GM12801 (cell line): Measurements from ENCODE around the gene C9orf50.

ENCODE experiments used
- TF ChIP-seq, protein P1 (sequence below): IDR thresholded peaks from one replicate; pipeline ENCODE4 v1.5.1; 2011; ENCODE audit warnings: control low read depth; ENCODE audit not compliant: insufficient read length; ENCODE audit errors: extremely low read depth

The C9orf50 gene

DNA sequence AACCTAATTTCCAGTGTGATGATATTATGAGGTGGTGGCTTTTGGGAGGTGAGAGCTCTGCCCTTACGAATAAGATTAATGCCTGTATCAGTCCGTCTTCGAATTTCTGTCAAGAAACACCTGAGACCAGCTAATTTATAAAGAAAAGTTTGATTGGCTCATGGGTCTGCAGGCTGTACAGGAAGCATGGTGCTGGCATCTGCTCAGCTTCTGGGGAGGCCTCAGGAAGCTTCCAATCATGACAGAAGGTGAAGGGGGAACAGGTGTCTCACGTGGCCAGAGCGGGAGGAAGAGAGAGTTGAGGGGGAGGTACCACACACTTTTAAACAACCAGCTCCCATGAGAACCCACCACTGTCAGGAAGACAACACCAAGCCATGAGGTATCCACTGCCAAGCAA is 46.9 kb downstream of the C9orf50 start:
- TF ChIP-seq, protein P1, sequence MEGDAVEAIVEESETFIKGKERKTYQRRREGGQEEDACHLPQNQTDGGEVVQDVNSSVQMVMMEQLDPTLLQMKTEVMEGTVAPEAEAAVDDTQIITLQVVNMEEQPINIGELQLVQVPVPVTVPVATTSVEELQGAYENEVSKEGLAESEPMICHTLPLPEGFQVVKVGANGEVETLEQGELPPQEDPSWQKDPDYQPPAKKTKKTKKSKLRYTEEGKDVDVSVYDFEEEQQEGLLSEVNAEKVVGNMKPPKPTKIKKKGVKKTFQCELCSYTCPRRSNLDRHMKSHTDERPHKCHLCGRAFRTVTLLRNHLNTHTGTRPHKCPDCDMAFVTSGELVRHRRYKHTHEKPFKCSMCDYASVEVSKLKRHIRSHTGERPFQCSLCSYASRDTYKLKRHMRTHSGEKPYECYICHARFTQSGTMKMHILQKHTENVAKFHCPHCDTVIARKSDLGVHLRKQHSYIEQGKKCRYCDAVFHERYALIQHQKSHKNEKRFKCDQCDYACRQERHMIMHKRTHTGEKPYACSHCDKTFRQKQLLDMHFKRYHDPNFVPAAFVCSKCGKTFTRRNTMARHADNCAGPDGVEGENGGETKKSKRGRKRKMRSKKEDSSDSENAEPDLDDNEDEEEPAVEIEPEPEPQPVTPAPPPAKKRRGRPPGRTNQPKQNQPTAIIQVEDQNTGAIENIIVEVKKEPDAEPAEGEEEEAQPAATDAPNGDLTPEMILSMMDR = no peak

- TF ChIP-seq, protein P1 = no peak
Measured at GRCh38 chr9:129572517-129572916, 48.4 kb downstream of the C9orf50 start.

DNA sequence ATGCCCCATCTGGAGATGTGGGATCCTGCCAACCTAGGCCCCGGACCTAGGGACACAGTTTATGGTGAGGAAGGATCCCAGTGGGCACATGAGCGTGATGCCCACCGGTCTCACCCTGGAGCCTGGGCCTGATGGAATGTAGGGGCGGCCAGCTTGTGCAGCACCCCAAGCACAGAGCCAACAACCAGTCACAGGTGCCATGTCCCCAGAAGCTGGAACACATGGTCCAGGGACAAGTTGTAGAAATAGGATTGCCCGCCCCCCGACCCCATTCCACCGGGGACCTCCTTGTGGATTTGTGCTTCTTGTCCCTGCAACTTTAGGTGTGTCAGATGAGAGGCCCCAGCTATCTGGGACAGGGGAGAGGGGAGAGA is 48.9 kb downstream of the C9orf50 start:
- TF ChIP-seq, protein P1 = no peak

GRCh38 chr9:129571298-129572051 is 49.4 kb downstream of the C9orf50 start:
- TF ChIP-seq, protein P1 = no peak

DNA sequence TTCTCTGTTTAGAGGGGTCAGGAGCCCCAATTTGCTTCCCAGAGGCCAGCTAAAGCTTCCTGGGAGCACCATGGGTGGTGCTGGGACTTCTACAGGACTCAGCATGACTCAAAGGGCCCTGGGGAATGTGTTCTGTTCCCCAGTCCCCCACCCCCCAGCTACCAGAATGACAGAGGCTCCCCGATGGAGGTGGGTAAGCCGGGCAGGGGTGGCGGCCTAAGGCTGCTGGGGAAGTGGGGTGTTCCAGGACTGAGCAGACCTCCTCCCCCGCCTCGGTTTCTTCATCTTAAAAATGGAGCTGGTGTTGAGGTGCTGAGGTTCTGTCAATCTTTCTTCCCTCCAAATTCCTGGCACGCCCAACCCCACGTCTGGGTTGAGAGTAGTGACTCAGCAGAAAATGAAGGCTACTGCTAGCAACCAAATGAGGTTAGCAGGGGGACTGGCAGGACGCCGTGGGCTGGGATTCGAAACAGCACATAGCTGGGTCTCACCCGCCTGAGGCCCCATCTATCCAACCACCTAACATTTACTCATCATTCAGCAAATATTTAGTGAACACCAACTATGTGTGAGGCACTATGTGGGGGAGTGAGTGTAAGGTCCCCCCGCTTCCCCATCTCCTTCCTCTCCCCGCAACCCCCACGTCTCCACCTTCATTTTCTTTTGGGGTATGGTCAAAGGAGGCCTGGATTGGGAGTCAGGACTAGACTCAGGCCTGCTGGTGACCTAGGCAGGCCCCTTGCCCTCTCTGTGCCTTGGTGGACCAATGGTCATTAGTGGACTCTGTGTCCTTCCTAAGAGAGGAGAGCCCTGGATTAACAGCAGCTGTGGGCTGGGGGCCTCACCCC is 50.2 kb downstream of the C9orf50 start:
- TF ChIP-seq, protein P1 = no peak

- TF ChIP-seq, protein P1 = no peak
Measured at GRCh38 chr9:129569502-129570449, 51.1 kb downstream of the C9orf50 start.
